Lower lobe of right lung (tissue), 2 donors: ENCODE results near the gene LTF. TPM values are rescaled to one million over a fixed set of nuclear protein-coding genes. Genes with fewer than 3 reads are reported as not detected.
"Not testable (repeated sequence)": the region's sequence is repeated elsewhere in the genome, so short reads cannot be mapped to it uniquely, and the experiment has no call there.

Source experiments
- ATAC-seq, 2 donors: fragments of 200-7000 bp; cut with Tn5 transposase; one replicate each; pipeline ENCODE4 v1.9.1; 2020 to 2022; ENCODE audit warnings: mild to moderate bottlenecking in 2 of 2, moderate library complexity in 2 of 2
- DNase-seq: peaks from one replicate; pipeline ENCODE4 v3.0.0-alpha.2; 2020
- H3K27ac ChIP-seq: fragments of 200-600 bp; one replicate; pipeline ENCODE4 v1.8.0; 2022
- H3K27me3 ChIP-seq: fragments of 200-600 bp; one replicate; pipeline ENCODE4 v1.8.0; 2022; ENCODE audit warnings: low read depth
- H3K36me3 ChIP-seq: fragments of 200-600 bp; one replicate; pipeline ENCODE4 v1.8.0; 2022; ENCODE audit warnings: mild to moderate bottlenecking
- H3K4me1 ChIP-seq: fragments of 200-600 bp; one replicate; pipeline ENCODE4 v1.8.0; 2022
- H3K4me3 ChIP-seq: fragments of 200-600 bp; one replicate; pipeline ENCODE4 v1.8.0; 2022; ENCODE audit warnings: mild to moderate bottlenecking
- H3K9me3 ChIP-seq: fragments of 200-600 bp; one replicate; pipeline ENCODE4 v1.8.0; 2022
- CTCF ChIP-seq: fragments of 200-600 bp; IDR thresholded peaks from one replicate; pipeline ENCODE4 v1.8.0; 2022; ENCODE audit warnings: antibody characterized with exemption, mild to moderate bottlenecking
- intact Hi-C: fragments of 100-400 bp; cut with DNase I; formaldehyde crosslinking; loops from one replicate; pipeline ENCODE4 v1.11.0; 2022
- total RNA-seq: library from RNA; stranded (reverse); fragmentation: NEBNext Ultra II Directional; extraction: Animal tissue kit (Norgen Biotek cat#: 25700); gene quantifications from one replicate; pipeline ENCODE4 v1.2.1, GENCODE V29; 2021
- donor health status: DM: no; HTN: yes; CAD: no; lungs with severe emphysema.

The LTF gene
- total RNA-seq, 1 donor from 2014 or later, result 53.5 TPM

DNA sequence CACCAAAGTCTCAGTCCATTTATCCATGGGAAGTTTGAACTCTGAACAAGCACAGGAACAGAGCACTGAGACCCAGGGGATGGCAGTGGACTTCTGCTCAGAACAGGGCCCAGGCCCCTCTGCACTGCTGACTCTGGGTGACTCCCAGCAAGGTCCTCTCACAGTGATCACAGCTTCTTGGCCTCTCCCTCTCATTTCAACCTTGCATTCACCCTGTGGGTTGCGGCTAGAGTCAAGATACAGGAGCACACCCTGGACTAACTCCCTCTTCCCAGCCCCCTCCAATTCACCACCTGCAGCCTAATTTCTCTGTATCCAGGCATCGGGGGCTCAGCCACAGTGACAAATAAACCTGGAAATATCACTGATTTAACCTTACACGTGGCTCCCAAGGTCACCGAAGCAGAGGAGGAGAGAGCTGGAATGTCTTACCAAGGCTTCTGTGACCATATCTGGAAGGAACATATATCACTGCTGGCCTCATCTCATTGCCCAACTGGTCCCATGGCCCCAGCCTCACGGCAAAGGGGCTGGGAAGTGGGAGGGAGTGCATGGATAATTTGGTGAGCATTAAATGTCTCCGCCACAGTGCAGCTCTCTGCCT lies 34.3 kb upstream of the LTF start:
- DNase-seq, result no peak
- intact Hi-C loops, result no loop called here
- no peaks in the 10 kb centered on the region for H3K36me3 ChIP-seq
- H3K4me3 ChIP-seq, result no peak overlapping the region
- H3K27me3 ChIP-seq, result no peaks in the 10 kb centered on the region
- no peaks in the 10 kb centered on the region for H3K9me3 ChIP-seq
- H3K4me1 ChIP-seq, result no peaks in the 10 kb centered on the region
- no peak for TF ChIP-seq CTCF
- H3K27ac ChIP-seq, result no peak overlapping the region
- no peak for ATAC-seq

- no peaks in the 10 kb centered on the region for H3K27me3 ChIP-seq
- H3K9me3 ChIP-seq, result no peaks in the 10 kb centered on the region
- no peaks in the 10 kb centered on the region for H3K4me1 ChIP-seq
- no peak for ATAC-seq
- no peak within 1 kb of the TSS for H3K27ac ChIP-seq
- no peak for TF ChIP-seq CTCF
- no peak within 1 kb of the TSS for H3K4me3 ChIP-seq
- no peaks in the 10 kb centered on the region for H3K36me3 ChIP-seq
- intact Hi-C loops, result no loop called here
- no peak for DNase-seq
Measured at GRCh38 chr3:46497556-46498265, 33.0 kb upstream of the LTF start, which contains the start of gene RTP3. RTP3 (plus strand) TSS chr3:46497976; CDS start chr3:46498063, 87 bp downstream.

GRCh38 chr3:46496746-46497555 lies 32.2 kb upstream of the LTF start:
- Histone ChIP-seq H3K9me3 (no peaks in the 10 kb centered on the region), H3K4me3 (no peak overlapping the region), H3K4me1 (no peaks in the 10 kb centered on the region), H3K36me3 (no peaks in the 10 kb centered on the region), H3K27me3 (no peaks in the 10 kb centered on the region), H3K27ac (no peak overlapping the region)
- TF ChIP-seq CTCF, result no peak
- ATAC-seq (no peak), DNase-seq (no peak)
- intact Hi-C loops, result no loop called here

DNA sequence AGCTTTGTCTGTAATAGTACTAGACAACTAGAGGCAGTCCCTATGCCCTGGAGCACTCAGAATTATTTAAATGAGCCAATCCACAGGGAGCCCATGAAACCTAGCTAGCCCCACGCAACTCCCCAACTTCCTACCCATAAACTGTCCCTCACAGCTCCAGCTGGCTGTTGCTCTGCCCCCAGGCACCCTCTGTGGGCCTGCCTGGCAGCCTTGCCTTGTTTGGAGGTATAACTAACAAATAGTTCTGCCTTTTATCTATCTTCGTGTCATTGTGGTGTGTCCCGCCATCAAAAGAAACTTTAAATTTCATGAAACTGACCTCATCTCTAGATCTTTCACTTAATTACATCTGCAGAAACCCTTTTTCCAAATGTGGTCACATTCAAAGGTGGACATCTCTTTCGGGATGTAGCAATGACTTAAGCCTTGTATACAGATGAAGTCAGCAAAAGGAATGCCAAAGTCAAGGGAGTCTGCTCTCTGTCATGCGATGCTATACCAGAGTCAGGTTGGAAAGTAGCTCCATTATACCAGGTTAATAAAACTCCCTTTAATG lies 31.3 kb upstream of the LTF start:
- no peak for ATAC-seq
- Histone ChIP-seq H3K27me3 (no peaks in the 10 kb centered on the region), H3K4me3 (no peak overlapping the region), H3K9me3 (no peaks in the 10 kb centered on the region), H3K27ac (no peak overlapping the region), H3K4me1 (no peaks in the 10 kb centered on the region), H3K36me3 (no peaks in the 10 kb centered on the region)
- intact Hi-C loops, result no loop called here
- TF ChIP-seq CTCF, result no peak
- DNase-seq, result no peak

DNA sequence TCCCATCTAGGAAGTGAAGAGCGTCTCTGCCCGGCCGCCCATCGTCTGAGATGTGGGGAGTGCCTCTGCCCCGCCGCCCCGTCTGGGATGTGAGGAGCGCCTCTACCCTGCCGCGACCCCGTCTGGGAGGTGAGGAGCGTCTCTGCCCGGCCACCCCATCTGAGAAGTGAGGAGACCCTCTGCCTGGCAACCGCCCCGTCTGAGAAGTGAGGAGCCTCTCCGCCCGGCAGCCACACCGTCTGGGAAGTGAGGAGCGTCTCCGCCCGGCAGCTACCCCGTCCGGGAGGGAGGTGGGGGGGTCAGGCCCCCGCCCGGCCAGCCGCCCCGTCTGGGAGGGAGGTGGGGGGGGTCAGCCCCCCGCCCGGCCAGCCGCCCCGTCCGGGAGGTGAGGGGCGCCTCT lies 29.8 kb upstream of the LTF start:
- H3K27ac ChIP-seq, H3K9me3 ChIP-seq, H3K36me3 ChIP-seq, ATAC-seq, H3K4me1 ChIP-seq, DNase-seq, intact Hi-C loops, H3K4me3 ChIP-seq, H3K27me3 ChIP-seq: not testable (repeated sequence)
